ENCODE results near the gene IP6K1. TPM values are rescaled to one million over a fixed set of nuclear protein-coding genes. Genes with fewer than 3 reads are reported as not detected.

IP6K1 gene
- total RNA-seq, 2 experiments from 2014 or later = 33.3 to 36.0 TPM

GRCh38 chr3:49738067-49738713, 48.2 kb downstream of the IP6K1 start:
- Mint-ChIP-seq H3K4me1 (ENCODE audit: low read depth) (peaks cover 13% of the 10 kb centered on the region), H3K9me3 (no peaks in the 10 kb centered on the region), H3K36me3 (ENCODE audit: low read depth) (peaks cover 47% of the 10 kb centered on the region), H3K27me3 (no peaks in the 10 kb centered on the region), H3K4me3 (no peak overlapping the region), H3K27ac (no peak overlapping the region)
- Histone ChIP-seq H3K9me3 (ENCODE audit: control insufficient read depth in 1 of 2, insufficient read depth in 1 of 2, low read length in 2 of 2) (no peaks in the 10 kb centered on the region), H3K27ac (ENCODE audit: low read depth in 1 of 2, low read length in 2 of 2) (no peak overlapping the region), H3K27me3 (ENCODE audit: control insufficient read depth in 1 of 2, insufficient read depth in 2 of 2, low read length in 2 of 2) (no peaks in the 10 kb centered on the region), H3K36me3 (ENCODE audit: insufficient read depth, low read length) (peaks cover 54% of the 10 kb centered on the region), H3K4me3 (ENCODE audit: low read length) (no peak overlapping the region), H3K4me1 (ENCODE audit: insufficient read depth, low read length) (no peaks in the 10 kb centered on the region)
- no peak for ATAC-seq (ENCODE audit: poor library complexity)
- no peak for DNase-seq
- no peak for TF ChIP-seq CTCF (IDR thresholded peaks at IDR 0.05)
- ChIA-PET POLR2A (no interaction called here), CTCF (no interaction called here)
- intact Hi-C loops (cut with DNase I, micrococcal nuclease) = no loop called here

- H3K36me3 Mint-ChIP-seq (ENCODE audit: low read depth) = peaks cover 72% of the 10 kb centered on the region
- Histone ChIP-seq H3K27me3 (ENCODE audit: control insufficient read depth in 1 of 2, insufficient read depth in 2 of 2, low read length in 2 of 2) (no peaks in the 10 kb centered on the region), H3K27ac (ENCODE audit: low read depth in 1 of 2, low read length in 2 of 2) (no peak overlapping the region), H3K4me3 (ENCODE audit: low read length) (no peak overlapping the region), H3K4me1 (ENCODE audit: insufficient read depth, low read length) (no peaks in the 10 kb centered on the region), H3K36me3 (ENCODE audit: insufficient read depth, low read length) (peaks cover 71% of the 10 kb centered on the region), H3K9me3 (ENCODE audit: control insufficient read depth in 1 of 2, insufficient read depth in 1 of 2, low read length in 2 of 2) (no peaks in the 10 kb centered on the region)
- no peaks in the 10 kb centered on the region for H3K27me3 Mint-ChIP-seq
- no peak overlapping the region for H3K4me3 Mint-ChIP-seq
- no peak for TF ChIP-seq CTCF (IDR thresholded peaks at IDR 0.05)
- ATAC-seq (ENCODE audit: poor library complexity) (no peak), DNase-seq (no peak)
- POLR2A ChIA-PET = no interaction called here
- CTCF ChIA-PET = interaction anchor here (1.1 to 1.5 kb wide), 3 partner anchors 15 to 104 kb away, joined by 3 read pairs; no protein-coding TSS in a partner anchor
- H3K27ac Mint-ChIP-seq = no peak overlapping the region
- intact Hi-C loops (cut with DNase I, micrococcal nuclease) = no loop called here
- no peaks in the 10 kb centered on the region for H3K9me3 Mint-ChIP-seq
- peaks cover 9% of the 10 kb centered on the region for H3K4me1 Mint-ChIP-seq (ENCODE audit: low read depth)
Measured at GRCh38 chr3:49734752-49735151, 51.6 kb downstream of the IP6K1 start.

- Mint-ChIP-seq H3K4me3 (no peak overlapping the region), H3K27ac (no peak overlapping the region), H3K27me3 (no peaks in the 10 kb centered on the region), H3K9me3 (no peaks in the 10 kb centered on the region), H3K36me3 (ENCODE audit: low read depth) (peaks cover 71% of the 10 kb centered on the region), H3K4me1 (ENCODE audit: low read depth) (peaks cover 4% of the 10 kb centered on the region)
- ATAC-seq (ENCODE audit: poor library complexity) (no peak), DNase-seq (no peak)
- ChIA-PET POLR2A (no interaction called here), CTCF (no interaction called here)
- Histone ChIP-seq H3K27me3 (ENCODE audit: control insufficient read depth in 1 of 2, insufficient read depth in 2 of 2, low read length in 2 of 2) (no peaks in the 10 kb centered on the region), H3K4me1 (ENCODE audit: insufficient read depth, low read length) (no peaks in the 10 kb centered on the region), H3K9me3 (ENCODE audit: control insufficient read depth in 1 of 2, insufficient read depth in 1 of 2, low read length in 2 of 2) (no peaks in the 10 kb centered on the region), H3K4me3 (ENCODE audit: low read length) (no peak overlapping the region), H3K36me3 (ENCODE audit: insufficient read depth, low read length) (peaks cover 70% of the 10 kb centered on the region), H3K27ac (ENCODE audit: low read depth in 1 of 2, low read length in 2 of 2) (no peak overlapping the region)
- intact Hi-C loops (cut with DNase I, micrococcal nuclease) = no loop called here
- TF ChIP-seq CTCF (IDR thresholded peaks at IDR 0.05) = no peak
Measured at GRCh38 chr3:49733551-49733950, 52.8 kb downstream of the IP6K1 start.

Data from CD4-positive, alpha-beta T cell (primary cell).